GM21529 (cell line): ENCODE results near the gene LYSET.
"Not testable (repeated sequence)": the region's sequence is repeated elsewhere in the genome, so short reads cannot be mapped to it uniquely, and the experiment has no call there.

ENCODE experiments used
- ATAC-seq: cut with Tn5 transposase; IDR thresholded peaks from one replicate; pipeline ENCODE4 v1.9.1; 2021; ENCODE audit not compliant: unreplicated experiment

The LYSET gene

GRCh38 chr14:93214598-93214997 is 29.5 kb downstream of the LYSET start:
- no peak for ATAC-seq

GRCh38 chr14:93219103-93219726 is 34.1 kb downstream of the LYSET start:
- ATAC-seq, result peak; percentile 75

DNA sequence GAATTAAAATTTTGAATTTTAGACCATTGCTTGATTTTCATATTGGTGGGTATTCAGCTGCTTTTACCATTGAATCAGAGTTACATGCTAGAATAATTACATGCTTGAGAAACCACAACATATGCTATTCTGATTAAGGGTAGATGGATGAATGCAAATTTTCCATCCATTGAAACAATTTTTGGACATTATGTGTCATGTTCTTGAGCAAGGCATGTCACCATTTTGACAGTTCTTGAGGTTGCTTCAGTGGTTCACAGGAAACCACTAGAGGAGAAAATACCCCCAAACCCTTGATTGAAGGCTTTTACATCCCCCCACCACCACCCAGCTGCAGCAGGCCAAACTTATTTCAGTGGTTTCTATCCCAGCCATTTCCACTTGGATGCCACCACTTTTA is 35.4 kb downstream of the LYSET start:
- ATAC-seq, result no peak

GRCh38 chr14:93223565-93223964 is 38.4 kb downstream of the LYSET start:
- ATAC-seq, result no peak

GRCh38 chr14:93228550-93228949 is 43.4 kb downstream of the LYSET start:
- ATAC-seq, result no peak

DNA sequence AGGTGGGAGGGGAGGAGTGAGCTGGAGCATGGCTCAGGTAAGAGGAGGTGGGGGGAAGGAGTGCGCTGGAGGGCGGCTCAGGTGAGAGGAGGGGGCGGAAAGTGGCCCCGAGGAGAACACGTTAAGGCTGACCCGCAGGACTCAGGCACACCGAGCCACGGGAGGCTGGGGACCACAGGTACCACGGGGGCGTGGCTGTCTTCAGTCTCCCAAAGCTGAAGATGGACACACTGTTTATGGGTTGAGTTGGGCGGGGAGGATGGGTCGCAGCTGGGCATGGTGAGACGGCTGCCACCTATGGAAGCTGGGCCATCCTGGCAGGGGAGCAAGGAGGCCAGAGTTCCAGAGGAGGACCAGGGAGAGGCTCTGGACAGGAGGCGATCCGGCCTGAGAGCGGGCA is 45.4 kb downstream of the LYSET start:
- ATAC-seq, result no peak

DNA sequence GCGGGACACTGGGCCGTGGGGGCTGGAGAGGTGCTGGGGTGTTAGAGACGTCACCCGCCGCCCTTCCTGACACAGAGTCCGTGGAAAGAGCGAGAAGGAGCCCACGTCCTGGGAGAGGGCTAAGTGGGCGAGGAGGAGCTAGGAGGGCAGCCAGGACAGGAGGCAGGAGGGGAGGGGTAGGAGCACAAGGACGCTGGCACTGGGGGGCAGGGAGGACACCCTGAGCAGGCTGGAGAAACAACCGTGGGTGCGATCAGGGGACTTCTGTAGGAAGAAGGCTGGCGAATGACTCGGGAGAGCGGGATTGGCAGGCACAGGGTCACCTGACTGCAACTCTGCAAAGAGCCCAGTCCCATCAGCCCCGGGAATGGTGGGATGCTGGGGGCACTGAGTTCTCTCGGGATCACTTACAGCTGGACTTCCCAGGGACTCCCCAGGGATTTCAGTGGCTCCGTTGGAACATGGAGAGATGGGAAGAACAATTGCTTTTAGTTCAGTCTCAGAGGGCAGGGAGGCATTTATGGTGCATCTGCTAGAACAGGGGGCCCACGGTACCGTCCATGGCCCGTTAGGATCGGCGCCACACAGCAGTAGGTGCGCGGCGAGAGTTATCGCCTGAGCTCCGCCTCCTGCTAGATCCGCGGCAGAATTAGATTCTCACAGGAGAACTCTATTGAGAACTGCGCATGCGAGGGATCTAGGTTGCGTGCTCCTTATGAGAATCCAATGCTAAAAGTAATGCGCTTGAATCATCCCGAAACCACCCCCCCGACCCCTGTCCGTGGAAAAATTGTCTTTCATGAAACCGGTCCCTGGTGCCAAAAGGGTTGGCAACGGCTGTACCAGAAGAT is 46.2 kb downstream of the LYSET start:
- ATAC-seq, result no peak

DNA sequence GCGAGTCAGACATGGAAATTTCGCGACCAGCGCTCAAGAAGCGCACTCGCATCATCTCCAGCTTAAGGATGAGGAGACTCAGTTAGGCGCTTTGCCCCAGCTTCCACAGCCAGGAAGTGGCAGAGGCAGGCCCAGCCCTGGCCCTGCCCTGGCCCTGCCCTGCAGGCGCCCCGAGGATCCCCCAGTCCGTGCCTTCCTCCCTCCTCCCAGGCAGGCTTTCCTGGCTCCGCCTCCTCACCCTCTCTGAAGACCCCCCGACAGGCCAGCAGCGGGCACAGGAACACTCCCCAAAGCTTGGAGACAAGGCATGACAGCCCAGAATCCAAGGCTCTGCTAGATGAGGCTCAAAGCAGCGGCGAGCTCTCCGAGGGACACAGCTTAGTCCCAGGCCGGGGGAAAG is 47.0 kb downstream of the LYSET start:
- ATAC-seq, result no peak

DNA sequence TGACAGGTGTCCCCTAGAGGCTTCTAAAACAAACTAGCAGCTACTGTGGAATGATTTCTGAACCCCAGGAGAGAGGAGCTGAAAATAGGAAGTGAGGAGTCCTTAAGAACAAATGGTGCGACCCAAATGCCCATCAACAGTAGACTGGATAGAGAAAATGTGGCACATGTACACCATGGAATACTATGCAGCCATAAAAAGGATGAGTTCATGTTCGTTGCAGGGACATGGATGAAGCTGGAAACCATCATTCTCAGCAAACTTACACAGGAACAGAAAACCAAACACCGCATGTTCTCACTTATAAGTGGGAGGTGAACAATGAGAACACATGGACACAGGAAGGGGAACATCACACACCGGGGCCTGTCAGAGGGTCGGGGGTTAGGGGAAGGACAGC is 48.0 kb downstream of the LYSET start:
- ATAC-seq, result not testable (repeated sequence)

GRCh38 chr14:93234798-93235197 is 49.7 kb downstream of the LYSET start:
- no peak for ATAC-seq
